Tracheal epithelial cell (primary cell): ENCODE data around the gene PMEPA1. TPM values are rescaled to one million over a fixed set of nuclear protein-coding genes. Genes with fewer than 3 reads are reported as not detected.

Experiments used
- total RNA-seq: library from RNA; depleted of rRNA; stranded (reverse); fragments of >200 nt; gene quantifications from 2 replicates; pipeline ENCODE4 v1.2.1, GENCODE V29; 2014

The PMEPA1 gene, protein sequence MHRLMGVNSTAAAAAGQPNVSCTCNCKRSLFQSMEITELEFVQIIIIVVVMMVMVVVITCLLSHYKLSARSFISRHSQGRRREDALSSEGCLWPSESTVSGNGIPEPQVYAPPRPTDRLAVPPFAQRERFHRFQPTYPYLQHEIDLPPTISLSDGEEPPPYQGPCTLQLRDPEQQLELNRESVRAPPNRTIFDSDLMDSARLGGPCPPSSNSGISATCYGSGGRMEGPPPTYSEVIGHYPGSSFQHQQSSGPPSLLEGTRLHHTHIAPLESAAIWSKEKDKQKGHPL
- total RNA-seq = 86.0 and 89.7 TPM in 2 replicates

DNA sequence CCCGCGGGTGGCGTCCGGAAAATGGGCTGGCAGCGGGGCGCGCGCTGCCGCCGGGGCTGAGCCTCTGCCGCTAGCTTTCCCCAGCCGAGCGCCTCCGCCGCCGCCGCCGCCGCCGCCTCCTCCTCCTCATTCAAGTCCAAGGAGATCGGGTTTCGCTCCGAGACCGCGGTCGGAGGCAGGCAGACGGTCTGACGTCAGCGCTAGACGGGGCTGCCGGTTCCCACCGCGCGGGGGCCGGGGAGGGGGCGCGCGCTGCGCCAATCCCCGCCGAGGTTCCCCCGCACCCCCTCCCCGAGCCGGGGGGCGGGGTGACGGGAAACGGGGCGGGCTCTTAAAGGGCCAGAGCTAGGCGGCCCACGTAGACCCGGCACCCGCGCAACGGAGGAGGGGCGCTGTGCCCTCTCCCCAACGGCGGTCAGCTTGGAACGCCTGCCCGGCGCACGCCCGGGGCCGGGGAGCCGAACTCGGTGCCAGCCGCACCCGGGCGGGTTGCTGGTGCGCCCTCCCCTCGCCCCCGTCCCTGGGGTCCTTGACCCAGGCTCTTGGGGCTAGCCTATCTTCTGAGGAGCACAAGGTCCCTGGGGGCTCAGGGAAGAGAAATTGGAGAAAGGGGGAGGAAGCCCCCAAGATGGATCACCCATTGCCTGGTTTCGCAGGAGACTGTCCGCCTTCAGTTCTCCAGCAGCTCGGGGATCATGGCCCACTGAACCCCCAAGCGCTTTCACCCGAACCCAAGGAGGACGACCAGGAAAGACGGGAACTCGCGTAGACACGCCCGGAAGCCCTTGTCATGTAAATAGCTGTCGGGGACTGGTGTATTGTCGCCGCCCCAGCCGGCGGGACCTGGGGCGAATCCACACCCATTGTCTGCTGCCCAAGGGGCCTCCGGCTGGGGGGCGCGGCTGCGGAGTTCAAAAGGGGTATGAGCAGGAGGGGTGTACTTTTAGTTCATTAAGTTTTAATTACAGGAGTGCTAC, at the start of gene PMEPA1:
Gene PMEPA1, minus strand, starts transcription at position 193 of the 977 bp plus-strand sequence. CDS start 433 bp downstream, outside the sequence.

DNA sequence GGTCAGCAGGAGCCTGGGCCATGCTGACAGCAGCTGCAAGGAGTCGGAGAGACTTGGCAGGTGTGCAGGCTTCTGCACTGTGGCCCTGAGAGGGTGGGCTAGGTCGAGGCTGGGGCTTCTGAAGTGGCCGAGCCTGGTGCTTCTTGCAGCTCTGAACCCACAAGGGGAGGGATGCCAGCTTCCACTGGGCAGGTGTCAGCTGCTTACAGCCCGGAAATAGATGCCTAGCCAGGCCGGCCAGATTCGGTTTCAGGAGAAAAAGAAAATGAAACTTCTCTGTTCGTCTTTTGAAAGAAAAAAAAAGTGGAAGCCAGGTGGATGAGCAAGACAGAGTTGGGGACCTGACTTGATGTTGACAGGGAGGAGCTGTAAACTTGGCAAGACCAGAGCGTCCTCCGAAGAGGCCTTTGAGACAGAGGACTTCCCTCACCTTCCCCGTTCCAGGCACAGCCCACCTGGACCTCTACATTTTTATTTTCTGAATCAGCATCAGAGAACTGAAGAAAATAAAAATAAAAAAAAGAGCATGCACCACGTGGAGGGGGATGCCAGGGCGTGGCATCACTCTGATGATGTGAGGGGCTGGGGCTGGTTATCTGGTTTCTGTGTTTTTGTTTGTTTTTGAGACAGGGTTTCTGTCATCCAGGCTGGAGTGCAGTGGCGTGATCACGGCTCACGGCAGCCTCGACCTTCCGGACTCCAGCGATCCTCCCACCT, 89.4 kb downstream of the PMEPA1 start, which contains the start of gene ZBP1:
Gene ZBP1, minus strand, starts transcription at position 153 of the 717 bp plus-strand sequence. Its CDS starts 131 bp downstream, at position 22.

Other genes with a start within 250 kb of the PMEPA1 start
- not detected in 2 replicates for gene CTCFL, start 184.9 kb downstream of the PMEPA1 start, total RNA-seq
- not detected in 2 replicates for gene PCK1, start 148.9 kb downstream of the PMEPA1 start, total RNA-seq
- under 0.01 TPM in 1 of 2 replicates, not detected in the other for gene ZBP1, start 89.6 kb downstream of the PMEPA1 start, total RNA-seq